HepG2 (cell line): Measurements from ENCODE around the gene GUCY2C. TPM values are rescaled to one million over a fixed set of nuclear protein-coding genes. Genes with fewer than 3 reads are reported as not detected.

Experiments
- ATAC-seq: fragments of 200-7000 bp; cut with Tn5 transposase; 3 replicates; pipeline ENCODE4 v1.9.1; 2020; ENCODE audit warnings: mild to moderate bottlenecking, moderate library complexity
- BruUV-seq: library from RNA; stranded (reverse); fragments of 400-500 nt; replicated peaks from 2 replicates; lab custom pipeline; 2021; lab: Mats Ljungman, UMichigan
- CTCF ChIA-PET: fragments of 300-600 bp; formaldehyde crosslinking; extraction: SDS; loops from one replicate; lab custom pipeline; 2021; ENCODE audit warnings: low total read pairs, inconsistent platforms, low intra/inter-chr PET ratio; lab: Yijun Ruan, JAX
- POLR2A ChIA-PET: fragments of 350-600 bp; sonication (Branson Sonifier 250); formaldehyde crosslinking; loops from one replicate; lab custom pipeline; 2020; ENCODE audit warnings: antibody characterized with exemption, inconsistent platforms; lab: Yijun Ruan, JAX
- DNase-seq: peaks from one replicate; pipeline ENCODE4 v3.0.0-alpha.2; 2015; ENCODE audit warnings: low spot score
- FAIRE-seq: peaks from 3 replicates; lab custom pipeline; 2011; peaks lifted over from hg19 to GRCh38; lab: Jason Lieb, UNC
- H2AFZ ChIP-seq: one replicate; pipeline ENCODE4 v1.6.1; 2011; ENCODE audit warnings: low read length, inconsistent platforms
- H3K27ac ChIP-seq: fragments of 300-600 bp; 3 replicates; pipeline ENCODE4 v1.8.0; 2011; ENCODE audit warnings: mixed run types, mild to moderate bottlenecking, mixed read lengths, low read length, inconsistent platforms; ENCODE audit not compliant: insufficient read depth; ENCODE audit errors: extremely low read length
- H3K27me3 ChIP-seq, 2 experiments: fragments of 200-600 bp in 1 of 2; 2 replicates in 1 of 2; 3 replicates in 1 of 2; pipeline versions ENCODE4 v1.6.0 to v1.8.0; 2011; ENCODE audit warnings: low read length in 2 of 2, mild to moderate bottlenecking in 2 of 2, moderate library complexity in 2 of 2, inconsistent platforms in 1 of 2; ENCODE audit not compliant: insufficient read depth in 2 of 2, control insufficient read depth in 1 of 2
- H3K36me3 ChIP-seq, 2 experiments: fragments of 200-600 bp in 1 of 2; replicated peaks in 1 of 2; 2 replicates in 1 of 2; 3 replicates in 1 of 2; pipeline versions ENCODE4 v1.5.1 to v1.8.0; 2011; ENCODE audit warnings: low read length in 2 of 2, inconsistent platforms in 1 of 2; ENCODE audit not compliant: insufficient read depth in 2 of 2, control insufficient read depth in 1 of 2
- H3K4me1 ChIP-seq: 2 replicates; pipeline ENCODE4 v1.5.1; 2012; ENCODE audit warnings: low read length, inconsistent platforms; ENCODE audit not compliant: insufficient read depth
- H3K4me2 ChIP-seq: 2 replicates; pipeline ENCODE4 v1.6.0; 2011; ENCODE audit warnings: low read depth, low read length, inconsistent platforms
- H3K4me3 ChIP-seq, 3 experiments: fragments of 200-600 bp in 1 of 3; sonication (generic), shearing (Covaris generic) in 1 of 3; replicated peaks in 1 of 3; 2 replicates each; pipeline ENCODE4 v1.5.1; 2011 to 2016; ENCODE audit warnings: low read length in 3 of 3, inconsistent platforms in 2 of 3, low read depth in 2 of 3, mild to moderate bottlenecking in 2 of 3, control low read depth in 1 of 3, mixed read lengths in 1 of 3; ENCODE audit not compliant: insufficient read depth in 1 of 3
- H3K79me2 ChIP-seq: one replicate; pipeline ENCODE4 v1.6.1; 2011; ENCODE audit warnings: low read length, inconsistent platforms; ENCODE audit not compliant: insufficient read depth
- H3K9ac ChIP-seq: 2 replicates; pipeline ENCODE4 v1.6.0; 2011; ENCODE audit warnings: mild to moderate bottlenecking, low read depth, low read length, inconsistent platforms; ENCODE audit not compliant: insufficient read depth
- H3K9me3 ChIP-seq: 2 replicates; pipeline ENCODE4 v1.5.1; 2012; ENCODE audit warnings: mild to moderate bottlenecking, low read length
- H4K20me1 ChIP-seq: 2 replicates; pipeline ENCODE4 v1.6.0; 2011; ENCODE audit warnings: inconsistent platforms, mild to moderate bottlenecking, low read length, moderate library complexity; ENCODE audit not compliant: insufficient read depth
- KIAA2018 ChIP-seq: sonication (generic); formaldehyde crosslinking; IDR thresholded peaks from 2 replicates; pipeline ENCODE4 v1.5.0; 2020; ENCODE audit warnings: mild to moderate bottlenecking, missing genetic modification reagents, borderline replicate concordance
- SRSF4 ChIP-seq: fragments of 200-400 bp; formaldehyde crosslinking; IDR thresholded peaks from one replicate; pipeline ENCODE4 v1.6.1; 2018; ENCODE audit warnings: mild to moderate bottlenecking, low read depth, low read length, moderate library complexity; ENCODE audit not compliant: poor library complexity, severe bottlenecking
- ZNF530 ChIP-seq: sonication (generic); formaldehyde crosslinking; IDR thresholded peaks from 2 replicates; pipeline ENCODE4 v1.5.0; 2020; ENCODE audit warnings: low read depth, mild to moderate bottlenecking, missing genetic modification reagents
- ZNF674 ChIP-seq: sonication (generic); formaldehyde crosslinking; IDR thresholded peaks from 2 replicates; pipeline ENCODE4 v1.5.0; 2020; ENCODE audit warnings: low read depth, mild to moderate bottlenecking, missing genetic modification reagents
- ZNF720 ChIP-seq: sonication (generic); formaldehyde crosslinking; IDR thresholded peaks from 2 replicates; pipeline ENCODE4 v1.4.0; 2020; ENCODE audit warnings: missing genetic modification reagents
- WGBS: methylation state at CpG from one replicate; pipeline ENCODE4 v1.1.6; 2017; ENCODE audit warnings: low lambda C conversion rate; 5-methylcytosine and 5-hydroxymethylcytosine counted together
- in situ Hi-C: cut with HindIII; loops from 2 replicates; pipeline ENCODE4 v1.10.0; 2017; ENCODE audit warnings: low pct_unique_long_range_greater_than_20kb; ENCODE audit not compliant: extremely low pct_ligation_motif_present
- intact Hi-C: fragments of 100-400 bp; cut with micrococcal nuclease; formaldehyde crosslinking; loops from one replicate; pipeline ENCODE4 v1.10.0; 2022; ENCODE audit not compliant: unreplicated experiment
- polyA plus RNA-seq, 8 experiments: library from polyadenylated mRNA; depleted of rRNA in 3 of 8; stranded (reverse) in 7 of 8; unstranded in 1 of 8; fragments of >200 nt; fragmentation: Illumina TruSeq in 4 of 8; extraction: Trizol in 4 of 8; gene quantifications; 2 replicates each; pipeline versions ENCODE4 v1.2.1 to v1.2.3, GENCODE V29; 2011 to 2016; ENCODE audit warnings: low read depth in 4 of 8, missing spikeins in 1 of 8, mixed read lengths in 1 of 8; ENCODE audit not compliant: insufficient read depth in 1 of 8
- total RNA-seq, 5 experiments: library from RNA; depleted of rRNA; stranded (reverse); fragments of >200 nt; fragmentation: Illumina TruSeq; extraction: Trizol; gene quantifications; 2 replicates each; pipeline ENCODE4 v1.2.3, GENCODE V29; 2016; ENCODE audit warnings: low read depth in 1 of 5

GUCY2C gene
- total and polyA plus RNA-seq, 2 of the 13 experiments (the other 11 are each of a cell fraction or from before 2014, with no cell fraction given), result not detected

GRCh38 chr12:14650789-14651188 is 45.6 kb downstream of the GUCY2C start (continued):
- TF ChIP-seq KIAA2018 (CRISPR knock-in tag) (no peak), SRSF4 (no peak), ZNF674 (no peak)

- intact Hi-C loops, result no loop called here
- no peak overlapping the region for H3K4me2 ChIP-seq
- no peak for TF ChIP-seq ZNF530 (CRISPR knock-in tag)
- TF ChIP-seq ZNF720 (CRISPR knock-in tag), result no peak
- no peaks in the 10 kb centered on the region for H3K9me3 ChIP-seq
- H3K27me3 ChIP-seq, result no peaks in the 10 kb centered on the region
- no TSS peak for BruUV-seq
- H3K27ac ChIP-seq, result no peak overlapping the region
- H4K20me1 ChIP-seq, result no peaks in the 10 kb centered on the region
- ATAC-seq (no peak), FAIRE-seq (no peak), DNase-seq (no peak)
- ChIA-PET POLR2A (no interaction called here), CTCF (no interaction called here)
- H3K9ac ChIP-seq, result no peak overlapping the region
- H3K4me1 ChIP-seq, result no peaks in the 10 kb centered on the region
- H3K4me3 ChIP-seq, result no peak overlapping the region
- in situ Hi-C loops, result no loop called here
- H3K79me2 ChIP-seq, result no peaks in the 10 kb centered on the region
- H2AFZ ChIP-seq, result no peak overlapping the region
- WGBS, result 75% methylated on average over 6 of the region's 6 CpGs
- H3K36me3 ChIP-seq, result no peaks in the 10 kb centered on the region
These were observed 49.2 kb downstream of the GUCY2C start for GRCh38 chr12:14647028-14647750.
